Liver (tissue), 9 donors: ENCODE results near the gene KLHL15. TPM values are rescaled to one million over a fixed set of nuclear protein-coding genes. Genes with fewer than 3 reads are reported as not detected.

ENCODE experiments used
- DNase-seq: peaks from one replicate; pipeline ENCODE4 v3.0.0-alpha.2; 2017; ENCODE audit warnings: low spot score
- H3K27ac ChIP-seq, 2 donors: one replicate each; pipeline ENCODE4 v1.7.0; 2013; ENCODE audit warnings: inconsistent platforms in 2 of 2, low read length in 2 of 2, control low read depth in 1 of 2, low read depth in 1 of 2, mild to moderate bottlenecking in 1 of 2
- H3K27me3 ChIP-seq, 4 donors: one replicate each; pipeline versions ENCODE4 v1.6.1 to v1.7.0; 2013; ENCODE audit warnings: low read length in 3 of 4, inconsistent platforms in 1 of 4, mild to moderate bottlenecking in 1 of 4, moderate library complexity in 1 of 4; ENCODE audit not compliant: control insufficient read depth in 4 of 4, insufficient read depth in 4 of 4
- H3K36me3 ChIP-seq, 4 donors: one replicate each; pipeline versions ENCODE4 v1.6.1 to v1.7.0; 2013; ENCODE audit warnings: low read length in 3 of 4, mild to moderate bottlenecking in 3 of 4, low read depth in 1 of 4, moderate library complexity in 1 of 4; ENCODE audit not compliant: control insufficient read depth in 4 of 4, insufficient read depth in 3 of 4
- H3K4me1 ChIP-seq, 4 donors: one replicate each; pipeline versions ENCODE4 v1.6.1 to v1.7.0; 2013; ENCODE audit warnings: low read length in 3 of 4, mild to moderate bottlenecking in 3 of 4, moderate library complexity in 1 of 4; ENCODE audit not compliant: control insufficient read depth in 4 of 4, insufficient read depth in 4 of 4
- H3K4me3 ChIP-seq, 3 donors: one replicate each; pipeline versions ENCODE4 v1.6.1 to v1.7.0; 2013; ENCODE audit warnings: low read length in 3 of 3, control low read depth in 1 of 3, low read depth in 1 of 3, mild to moderate bottlenecking in 1 of 3
- H3K9ac ChIP-seq, 2 donors: one replicate each; pipeline ENCODE4 v1.7.0; 2013; ENCODE audit warnings: low read length in 2 of 2, mild to moderate bottlenecking in 2 of 2, moderate library complexity in 2 of 2, control low read depth in 1 of 2, low read depth in 1 of 2
- H3K9me3 ChIP-seq, 4 donors: one replicate each; pipeline versions ENCODE4 v1.6.1 to v1.7.0; 2013; ENCODE audit warnings: low read length in 3 of 4; ENCODE audit not compliant: control insufficient read depth in 4 of 4
- ATF3 ChIP-seq: IDR thresholded peaks from 2 replicates; pipeline ENCODE4 v1.6.1; 2016; ENCODE audit warnings: antibody characterized with exemption
- CTCF ChIP-seq: fragments of 150-350 bp; IDR thresholded peaks from 2 replicates; pipeline ENCODE4 v1.5.1; 2017; ENCODE audit warnings: improper control_type of control experiment, low read depth, low read length; ENCODE audit not compliant: missing input control
- EGR1 ChIP-seq, 2 donors: IDR thresholded peaks; 2 replicates each; pipeline ENCODE4 v1.6.1; 2016 to 2018; ENCODE audit warnings: antibody characterized with exemption in 2 of 2, low read depth in 2 of 2
- FOXA1 ChIP-seq: IDR thresholded peaks from 2 replicates; pipeline ENCODE4 v1.6.1; 2016; ENCODE audit warnings: antibody characterized with exemption
- FOXA2 ChIP-seq: IDR thresholded peaks from 2 replicates; pipeline ENCODE4 v1.6.1; 2016; ENCODE audit warnings: antibody characterized with exemption
- GABPA ChIP-seq, 2 donors: IDR thresholded peaks in 1 of 2; conservative IDR thresholded peaks in 1 of 2; 2 replicates each; pipeline ENCODE4 v1.6.1; 2016; ENCODE audit warnings: antibody characterized with exemption in 2 of 2, mild to moderate bottlenecking in 1 of 2, moderate library complexity in 1 of 2
- HNF4A ChIP-seq, 2 donors: conservative IDR thresholded peaks; 2 replicates each; pipeline ENCODE4 v1.6.1; 2016; ENCODE audit warnings: antibody characterized with exemption in 2 of 2, mild to moderate bottlenecking in 2 of 2
- HNF4G ChIP-seq: IDR thresholded peaks from 2 replicates; pipeline ENCODE4 v1.6.1; 2016; ENCODE audit warnings: antibody characterized with exemption
- JUND ChIP-seq, 2 donors: IDR thresholded peaks; 2 replicates each; pipeline ENCODE4 v1.6.1; 2016; ENCODE audit warnings: antibody characterized with exemption in 2 of 2
- MAX ChIP-seq: IDR thresholded peaks from 2 replicates; pipeline ENCODE4 v1.6.1; 2016; ENCODE audit warnings: antibody characterized with exemption
- NR2F2 ChIP-seq: IDR thresholded peaks from 2 replicates; pipeline ENCODE4 v1.6.1; 2016; ENCODE audit warnings: antibody characterized with exemption
- RAD21 ChIP-seq, 2 donors: IDR thresholded peaks; 2 replicates each; pipeline ENCODE4 v1.6.1; 2016; ENCODE audit warnings: antibody characterized with exemption in 2 of 2, mild to moderate bottlenecking in 2 of 2
- REST ChIP-seq: IDR thresholded peaks from 2 replicates; pipeline ENCODE4 v1.6.1; 2016; ENCODE audit warnings: antibody characterized with exemption, mild to moderate bottlenecking
- RXRA ChIP-seq, 2 donors: IDR thresholded peaks; 2 replicates each; pipeline ENCODE4 v1.6.1; 2017 to 2018; ENCODE audit warnings: antibody characterized with exemption in 2 of 2, mild to moderate bottlenecking in 1 of 2
- SP1 ChIP-seq: IDR thresholded peaks from 2 replicates; pipeline ENCODE4 v1.6.1; 2018; ENCODE audit warnings: antibody characterized with exemption, mild to moderate bottlenecking
- TAF1 ChIP-seq: conservative IDR thresholded peaks from 2 replicates; pipeline ENCODE4 v1.6.1; 2016; ENCODE audit warnings: antibody characterized with exemption, mild to moderate bottlenecking
- YY1 ChIP-seq: IDR thresholded peaks from 2 replicates; pipeline ENCODE4 v1.6.1; 2016; ENCODE audit warnings: antibody characterized with exemption, mild to moderate bottlenecking
- ZBTB33 ChIP-seq: IDR thresholded peaks from 2 replicates; pipeline ENCODE4 v1.6.1; 2016; ENCODE audit warnings: antibody characterized with exemption
- WGBS: extraction: QIAGEN DNeasy Blood & Tissue Kit; methylation state at CpG from one replicate; pipeline ENCODE4 v1.1.7; 2013; 5-methylcytosine and 5-hydroxymethylcytosine counted together
- polyA plus RNA-seq, 2 donors: library from polyadenylated mRNA; stranded (reverse) in 1 of 2; unstranded in 1 of 2; fragments of 200-250 nt in 1 of 2; fragments of >200 nt in 1 of 2; fragmentation: Nextera tagmentation in 1 of 2; extraction: Ambion mirVana in 1 of 2; gene quantifications; one replicate each; pipeline versions ENCODE4 v1.2.1 to v1.2.3, GENCODE V29; 2013 to 2015
- total RNA-seq, 2 donors: library from RNA; depleted of rRNA; stranded (reverse); fragments of >200 nt; gene quantifications; one replicate each; pipeline ENCODE4 v1.2.3, GENCODE V29; 2014
- donor health status: healthy.
- donor health status: healthy.
- donor health status: healthy.
- donor health status: healthy.
- donor health status: healthy.

The KLHL15 gene
- total and polyA plus RNA-seq, 4 donors: 1.4 to 10.6 (median 6.1) TPM

- Histone ChIP-seq H3K36me3 (no peaks in the 10 kb centered on the region), H3K9me3 (no peaks in the 10 kb centered on the region), H3K27ac (peak overlapping the region in 1 of 2 donors; percentile 64), H3K4me1 (peaks cover 0 to 6% (median 3%) of the 10 kb centered on the region in 4 donors), H3K9ac (no peak overlapping the region), H3K27me3 (peaks cover 0 to 6% (median 0%) of the 10 kb centered on the region in 4 donors), H3K4me3 (no peak overlapping the region)
- no peak for DNase-seq
- TF ChIP-seq SP1: no peak
- no peak for TF ChIP-seq YY1
- TF ChIP-seq EGR1 (IDR thresholded peaks at IDR 0.05; ENCODE audit: low read depth in 2 of 2): no peak
- no peak for TF ChIP-seq JUND (IDR thresholded peaks at IDR 0.05)
- no peak for TF ChIP-seq NR2F2
- TF ChIP-seq ATF3: no peak
- no peak for TF ChIP-seq MAX
- no peak for TF ChIP-seq RAD21 (IDR thresholded peaks at IDR 0.05)
- TF ChIP-seq GABPA (IDR thresholded peaks at IDR 0.05 in 1 of 2, conservative IDR thresholded peaks at IDR 0.05 in 1 of 2): no peak
- TF ChIP-seq REST: no peak
- WGBS: 20% methylated on average over 5 of the region's 5 CpGs
Measured at GRCh38 chrX:24014388-24015018, 12.5 kb downstream of the KLHL15 start.

GRCh38 chrX:24012266-24012665 is 14.7 kb downstream of the KLHL15 start:
- Histone ChIP-seq H3K36me3 (no peaks in the 10 kb centered on the region), H3K27me3 (peaks cover 0 to 4% (median 0%) of the 10 kb centered on the region in 4 donors), H3K27ac (no peak overlapping the region), H3K9ac (no peak overlapping the region), H3K9me3 (no peaks in the 10 kb centered on the region), H3K4me1 (peaks cover 0 to 6% (median 3%) of the 10 kb centered on the region in 4 donors), H3K4me3 (no peak overlapping the region)
- 98% methylated on average over 1 of the region's 1 CpG for WGBS
- no peak for DNase-seq
- TF ChIP-seq CTCF (no peak), HNF4G (no peak), EGR1 (IDR thresholded peaks at IDR 0.05; ENCODE audit: low read depth in 2 of 2) (no peak), ZBTB33 (no peak), ATF3 (no peak), YY1 (no peak), TAF1 (no peak), HNF4A (conservative IDR thresholded peaks at IDR 0.05) (no peak), GABPA (IDR thresholded peaks at IDR 0.05 in 1 of 2, conservative IDR thresholded peaks at IDR 0.05 in 1 of 2) (no peak), MAX (no peak), RXRA (IDR thresholded peaks at IDR 0.05) (no peak), FOXA1 (no peak), FOXA2 (no peak), NR2F2 (no peak), JUND (IDR thresholded peaks at IDR 0.05) (no peak), SP1 (no peak)
